HG02970 (cell line): ENCODE measurements around the gene ATOSA.

Experiments used
- ATAC-seq: cut with Tn5 transposase; IDR thresholded peaks from one replicate; pipeline ENCODE4 v1.9.1; 2021; ENCODE audit warnings: mild to moderate bottlenecking, moderate library complexity, moderate number of reproducible peaks; ENCODE audit not compliant: unreplicated experiment, low FRiP score

Gene ATOSA

GRCh38 chr15:52682781-52683180, 3.6 kb upstream of the ATOSA start:
- no peak for ATAC-seq

- no peak for ATAC-seq
Observed at GRCh38 chr15:52682200-52682599, 3.0 kb upstream of the ATOSA start.

GRCh38 chr15:52681441-52681840, 2.3 kb upstream of the ATOSA start:
- no peak for ATAC-seq

GRCh38 chr15:52680761-52681160, 1.6 kb upstream of the ATOSA start:
- ATAC-seq, result no peak

GRCh38 chr15:52680041-52680391, 828 bp upstream of the ATOSA start:
- no peak for ATAC-seq

GRCh38 chr15:52678468-52679231, 538 bp downstream of the ATOSA start:
- ATAC-seq, result peak; percentile 16

GRCh38 chr15:52677593-52678467, 1.4 kb downstream of the ATOSA start:
- no peak for ATAC-seq

- no peak for ATAC-seq
Observed at GRCh38 chr15:52674831-52675230, 4.4 kb downstream of the ATOSA start.

GRCh38 chr15:52673734-52674133, 5.5 kb downstream of the ATOSA start:
- no peak for ATAC-seq

GRCh38 chr15:52673312-52673711, 5.9 kb downstream of the ATOSA start:
- ATAC-seq, result no peak

GRCh38 chr15:52672661-52673060, 6.5 kb downstream of the ATOSA start:
- no peak for ATAC-seq

GRCh38 chr15:52670087-52670486, 9.1 kb downstream of the ATOSA start:
- no peak for ATAC-seq

GRCh38 chr15:52668133-52668532, 11.1 kb downstream of the ATOSA start:
- no peak for ATAC-seq

GRCh38 chr15:52667597-52667996, 11.6 kb downstream of the ATOSA start:
- ATAC-seq, result no peak

- ATAC-seq, result no peak
Observed at GRCh38 chr15:52663536-52664294, 15.5 kb downstream of the ATOSA start.

- no peak for ATAC-seq
Observed at GRCh38 chr15:52661909-52662308, 17.3 kb downstream of the ATOSA start.

GRCh38 chr15:52660192-52660591, 19.0 kb downstream of the ATOSA start:
- no peak for ATAC-seq

GRCh38 chr15:52658955-52659354, 20.2 kb downstream of the ATOSA start:
- no peak for ATAC-seq

GRCh38 chr15:52657338-52657737, 21.9 kb downstream of the ATOSA start:
- no peak for ATAC-seq

- ATAC-seq, result no peak
Observed at GRCh38 chr15:52656412-52656811, 22.8 kb downstream of the ATOSA start.

- no peak for ATAC-seq
Observed at GRCh38 chr15:52653431-52653964, 25.7 kb downstream of the ATOSA start.
